Neural cell (in vitro differentiated cells): ENCODE data around the gene TMEM245. TPM values are rescaled to one million over a fixed set of nuclear protein-coding genes. Genes with fewer than 3 reads are reported as not detected.

Experiments used
- H2AFZ ChIP-seq: fragments of 200-600, 300-800 bp; sonication (generic), shearing (Covaris generic); 2 replicates; pipeline ENCODE4 v1.6.0; 2014; ENCODE audit warnings: low read depth, mild to moderate bottlenecking, antibody characterized with exemption, low read length, moderate library complexity
- H3F3A ChIP-seq: fragments of 200-600 bp; shearing (Covaris generic); 2 replicates; pipeline ENCODE4 v1.6.1; 2016; ENCODE audit warnings: mild to moderate bottlenecking, moderate library complexity, mixed read lengths, antibody characterized with exemption, low read length; ENCODE audit not compliant: insufficient read depth, poor library complexity, severe bottlenecking
- H3K27ac ChIP-seq: fragments of 200-600, 300-800 bp; sonication (generic), shearing (Covaris generic); 2 replicates; pipeline ENCODE4 v1.5.1; 2014; ENCODE audit warnings: mild to moderate bottlenecking, low read length, moderate library complexity
- H3K27me3 ChIP-seq: fragments of 300-800, 200-600 bp; sonication (generic), shearing (Covaris generic); 2 replicates; pipeline ENCODE4 v1.6.0; 2014; ENCODE audit warnings: mild to moderate bottlenecking, low read depth, low read length, moderate library complexity; ENCODE audit not compliant: insufficient read depth
- H3K36me3 ChIP-seq: fragments of 300-800, 200-600 bp; sonication (generic), shearing (Covaris generic); 2 replicates; pipeline ENCODE4 v1.5.1; 2014; ENCODE audit warnings: mild to moderate bottlenecking, antibody characterized with exemption, low read length, moderate library complexity; ENCODE audit not compliant: insufficient read depth
- H3K4me2 ChIP-seq: fragments of 300-800, 200-600 bp; sonication (generic), shearing (Covaris generic); 2 replicates; pipeline ENCODE4 v1.6.0; 2014; ENCODE audit warnings: mild to moderate bottlenecking, low read length
- H3K4me3 ChIP-seq: fragments of 300-800, 200-600 bp; sonication (generic), shearing (Covaris generic); 2 replicates; pipeline ENCODE4 v1.5.1; 2014; ENCODE audit warnings: mild to moderate bottlenecking, low read length, moderate library complexity
- H3K79me2 ChIP-seq: fragments of 200-600 bp; shearing (Covaris generic); replicated peaks from 2 replicates; pipeline ENCODE4 v1.6.0; 2014; ENCODE audit warnings: mild to moderate bottlenecking, low read length, moderate library complexity; ENCODE audit not compliant: insufficient read depth
- H3K9ac ChIP-seq: fragments of 300-800, 200-600 bp; sonication (generic), shearing (Covaris generic); 2 replicates; pipeline ENCODE4 v1.6.1; 2016; ENCODE audit warnings: mild to moderate bottlenecking, low read length, mixed read lengths
- H3K9me2 ChIP-seq: fragments of 200-600 bp; shearing (Covaris generic); 2 replicates; pipeline ENCODE4 v1.6.1; 2016; ENCODE audit warnings: mild to moderate bottlenecking, low read length, mixed read lengths; ENCODE audit not compliant: insufficient read depth
- H3K9me3 ChIP-seq: fragments of 200-600, 300-800 bp; sonication (generic), shearing (Covaris generic); 2 replicates; pipeline ENCODE4 v1.6.1; 2016; ENCODE audit warnings: mild to moderate bottlenecking, mixed run types, low read length, moderate library complexity, mixed read lengths
- H4K20me1 ChIP-seq: fragments of 200-600 bp; shearing (Covaris generic); 2 replicates; pipeline ENCODE4 v1.6.1; 2016; ENCODE audit warnings: mild to moderate bottlenecking, mixed run types; ENCODE audit not compliant: insufficient read depth
- EP300 ChIP-seq: fragments of 450-650 bp; conservative IDR thresholded peaks from 2 replicates; pipeline ENCODE4 v1.6.1; 2014; ENCODE audit warnings: antibody characterized with exemption, mild to moderate bottlenecking, moderate library complexity; ENCODE audit not compliant: poor library complexity, severe bottlenecking
- EZH2 ChIP-seq: fragments of 200-600, 300-800 bp; shearing (Covaris generic), sonication (generic); IDR thresholded peaks from 2 replicates; pipeline ENCODE4 v1.6.1; 2014; ENCODE audit warnings: antibody characterized with exemption, low read length, borderline replicate concordance, mild to moderate bottlenecking; ENCODE audit not compliant: insufficient read depth, poor library complexity, severe bottlenecking
- MXI1 ChIP-seq: fragments of 450-650 bp; conservative IDR thresholded peaks from 2 replicates; pipeline ENCODE4 v1.6.1; 2014; ENCODE audit warnings: antibody characterized with exemption, mild to moderate bottlenecking; ENCODE audit not compliant: poor library complexity, severe bottlenecking
- POLR2AphosphoS5 ChIP-seq: IDR thresholded peaks from 2 replicates; pipeline ENCODE4 v1.6.1; 2012
- RAD21 ChIP-seq: fragments of 450-650 bp; conservative IDR thresholded peaks from 2 replicates; pipeline ENCODE4 v1.6.1; 2014; ENCODE audit warnings: antibody characterized with exemption, mild to moderate bottlenecking, moderate library complexity
- REST ChIP-seq: IDR thresholded peaks from 2 replicates; pipeline ENCODE4 v1.6.1; 2012; ENCODE audit warnings: borderline replicate concordance
- SMC3 ChIP-seq: fragments of 450-650 bp; conservative IDR thresholded peaks from 2 replicates; pipeline ENCODE4 v1.6.1; 2014; ENCODE audit warnings: antibody characterized with exemption, mild to moderate bottlenecking, moderate library complexity; ENCODE audit not compliant: poor library complexity
- TAF1 ChIP-seq: IDR thresholded peaks from 2 replicates; pipeline ENCODE4 v1.6.1; 2012; ENCODE audit warnings: low read depth
- polyA plus RNA-seq: library from polyadenylated mRNA; depleted of rRNA; stranded (reverse); fragments of >200 nt; gene quantifications from 2 replicates; pipeline ENCODE4 v1.2.3, GENCODE V29; 2014
- TF ChIP-seq, protein P1 (sequence below): fragments of 450-650 bp; IDR thresholded peaks from 2 replicates; pipeline ENCODE4 v1.5.1; 2014; ENCODE audit warnings: antibody characterized with exemption, mild to moderate bottlenecking, moderate library complexity; ENCODE audit not compliant: poor library complexity, severe bottlenecking

TMEM245 gene
- polyA plus RNA-seq, 1 donor from 2014 or later: 32.1 TPM

DNA sequence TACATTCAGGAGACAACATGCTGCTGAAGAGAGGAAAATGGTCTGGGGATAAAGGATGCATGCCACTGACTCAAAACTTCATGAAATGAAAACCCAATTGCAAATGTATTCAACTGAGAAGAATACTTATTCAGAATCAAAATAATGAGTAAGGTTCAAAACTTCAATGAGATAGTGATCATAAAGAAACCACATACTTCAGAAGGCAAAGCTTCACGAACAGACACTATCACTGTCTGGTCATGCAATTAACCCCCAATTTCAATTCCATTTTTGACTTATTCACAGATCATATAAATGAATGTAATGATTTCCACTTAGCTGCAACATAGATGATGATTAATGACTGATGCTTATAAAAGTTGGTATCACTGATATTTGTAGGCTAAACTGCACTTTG lies 73.4 kb downstream of the TMEM245 start (continued):
- no peak for TF ChIP-seq POLR2AphosphoS5
- no peak for TF ChIP-seq EZH2

DNA sequence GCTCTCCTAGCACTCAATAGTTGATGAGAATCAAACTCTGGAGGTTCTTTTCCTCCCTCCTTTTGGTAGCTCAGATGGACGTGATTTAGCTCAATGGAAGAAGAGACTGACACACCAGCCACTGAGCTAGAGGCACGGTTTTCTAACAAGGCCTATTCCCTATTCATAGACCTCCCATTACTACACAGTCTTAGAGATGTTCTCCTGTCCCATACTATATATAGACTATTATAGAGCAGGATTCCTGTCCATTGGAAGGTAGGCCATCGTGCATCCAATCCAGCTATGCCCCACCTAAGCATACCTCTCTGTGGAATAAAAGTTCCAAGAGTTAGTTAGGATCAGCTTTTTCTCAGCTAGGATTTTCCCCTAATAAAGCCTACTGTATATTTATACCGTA lies 76.2 kb downstream of the TMEM245 start:
- H3K36me3 ChIP-seq: peaks cover 4% of the 10 kb centered on the region
- no peak overlapping the region for H3K27ac ChIP-seq
- H3K9ac ChIP-seq: no peak overlapping the region
- TF ChIP-seq RAD21 (no peak), SMC3 (no peak), EP300 (no peak), EZH2 (no peak), TAF1 (no peak), POLR2AphosphoS5 (no peak), REST (no peak), MXI1 (no peak)
- TF ChIP-seq, protein P1, sequence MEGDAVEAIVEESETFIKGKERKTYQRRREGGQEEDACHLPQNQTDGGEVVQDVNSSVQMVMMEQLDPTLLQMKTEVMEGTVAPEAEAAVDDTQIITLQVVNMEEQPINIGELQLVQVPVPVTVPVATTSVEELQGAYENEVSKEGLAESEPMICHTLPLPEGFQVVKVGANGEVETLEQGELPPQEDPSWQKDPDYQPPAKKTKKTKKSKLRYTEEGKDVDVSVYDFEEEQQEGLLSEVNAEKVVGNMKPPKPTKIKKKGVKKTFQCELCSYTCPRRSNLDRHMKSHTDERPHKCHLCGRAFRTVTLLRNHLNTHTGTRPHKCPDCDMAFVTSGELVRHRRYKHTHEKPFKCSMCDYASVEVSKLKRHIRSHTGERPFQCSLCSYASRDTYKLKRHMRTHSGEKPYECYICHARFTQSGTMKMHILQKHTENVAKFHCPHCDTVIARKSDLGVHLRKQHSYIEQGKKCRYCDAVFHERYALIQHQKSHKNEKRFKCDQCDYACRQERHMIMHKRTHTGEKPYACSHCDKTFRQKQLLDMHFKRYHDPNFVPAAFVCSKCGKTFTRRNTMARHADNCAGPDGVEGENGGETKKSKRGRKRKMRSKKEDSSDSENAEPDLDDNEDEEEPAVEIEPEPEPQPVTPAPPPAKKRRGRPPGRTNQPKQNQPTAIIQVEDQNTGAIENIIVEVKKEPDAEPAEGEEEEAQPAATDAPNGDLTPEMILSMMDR: no peak
- H3K79me2 ChIP-seq: no peaks in the 10 kb centered on the region
- H3K4me3 ChIP-seq: no peak overlapping the region
- H3K9me2 ChIP-seq: no peaks in the 10 kb centered on the region
- no peaks in the 10 kb centered on the region for H3F3A ChIP-seq
- no peaks in the 10 kb centered on the region for H4K20me1 ChIP-seq
- H3K27me3 ChIP-seq: no peaks in the 10 kb centered on the region
- H3K9me3 ChIP-seq: no peaks in the 10 kb centered on the region
- H3K4me2 ChIP-seq: no peak overlapping the region
- no peak overlapping the region for H2AFZ ChIP-seq

- no peaks in the 10 kb centered on the region for H3K27me3 ChIP-seq
- H2AFZ ChIP-seq: no peak overlapping the region
- no peaks in the 10 kb centered on the region for H3K9me2 ChIP-seq
- H3K27ac ChIP-seq: no peak overlapping the region
- H3K79me2 ChIP-seq: no peaks in the 10 kb centered on the region
- no peak overlapping the region for H3K9ac ChIP-seq
- no peak overlapping the region for H3K4me2 ChIP-seq
- H3K36me3 ChIP-seq: peaks cover 9% of the 10 kb centered on the region
- H3K9me3 ChIP-seq: no peaks in the 10 kb centered on the region
- H3F3A ChIP-seq: no peaks in the 10 kb centered on the region
- TF ChIP-seq MXI1: no peak
- TF ChIP-seq RAD21: no peak
- TF ChIP-seq EP300: no peak
- no peak for TF ChIP-seq POLR2AphosphoS5
- no peak for TF ChIP-seq TAF1
- TF ChIP-seq EZH2: no peak
- TF ChIP-seq REST: no peak
- TF ChIP-seq SMC3: no peak
- no peak overlapping the region for H3K4me3 ChIP-seq
- H4K20me1 ChIP-seq: no peaks in the 10 kb centered on the region
Measured at GRCh38 chr9:109040571-109040970, 79.2 kb downstream of the TMEM245 start.
